B cell (primary cell): ENCODE data around the gene PGM2. TPM values are rescaled to one million over a fixed set of nuclear protein-coding genes. Genes with fewer than 3 reads are reported as not detected.

Source experiments
- ATAC-seq: fragments of 200-7000 bp; cut with Tn5 transposase; one replicate; pipeline ENCODE4 v1.10.0; 2021; ENCODE audit warnings: low read depth, mild to moderate bottlenecking, moderate number of reproducible peaks, moderate library complexity
- CTCF ChIA-PET: fragments of 350-600 bp; sonication (Branson Sonifier 250); formaldehyde crosslinking; loops from one replicate; lab custom pipeline; 2021; ENCODE audit warnings: antibody characterized with exemption, inconsistent platforms; lab: Charles Lee
- POLR2A ChIA-PET: fragments of 350-600 bp; sonication (Branson Sonifier 250); formaldehyde crosslinking; loops from one replicate; lab custom pipeline; 2021; ENCODE audit warnings: antibody characterized with exemption; lab: Charles Lee
- DNase-seq: peaks from one replicate; pipeline ENCODE4 v3.0.0; 2013
- H2AFZ ChIP-seq: 2 replicates; pipeline ENCODE4 v1.6.1; 2012; ENCODE audit warnings: mild to moderate bottlenecking, low read depth, low read length; ENCODE audit not compliant: insufficient read depth, poor library complexity, severe bottlenecking
- H3K27ac ChIP-seq, 2 donors: 1 replicate in 1 of 2; 2 replicates in 1 of 2; pipeline ENCODE4 v1.5.1; 2012 to 2013; ENCODE audit warnings: low read length in 2 of 2, mild to moderate bottlenecking in 2 of 2, moderate library complexity in 1 of 2
- H3K27me3 ChIP-seq, 4 experiments: fragments of 200-600 bp in 1 of 4; sonication (generic) in 1 of 4; replicated peaks in 1 of 4; 1 replicate in 2 of 4; 2 replicates in 2 of 4; pipeline versions ENCODE4 v1.6.1 to v1.7.0; 2013 to 2016; ENCODE audit warnings: low read length in 3 of 4, mild to moderate bottlenecking in 2 of 4, mixed read lengths in 1 of 4, moderate library complexity in 1 of 4; ENCODE audit not compliant: insufficient read depth in 4 of 4, control insufficient read depth in 3 of 4; ENCODE audit errors: control extremely low read depth in 1 of 4
- H3K36me3 ChIP-seq, 2 experiments: replicated peaks in 1 of 2; 1 replicate in 1 of 2; 2 replicates in 1 of 2; pipeline versions ENCODE4 v1.6.1 to v1.7.1; 2013; ENCODE audit warnings: low read length in 1 of 2; ENCODE audit not compliant: insufficient read depth in 2 of 2, control insufficient read depth in 1 of 2; ENCODE audit errors: control extremely low read depth in 1 of 2, extremely low read depth in 1 of 2
- H3K4me1 ChIP-seq, 2 donors: fragments of 200-600 bp in 1 of 2; sonication (generic) in 1 of 2; 1 replicate in 1 of 2; 2 replicates in 1 of 2; pipeline versions ENCODE4 v1.5.1 to v1.6.1; 2013 to 2017; ENCODE audit warnings: low read length in 2 of 2; ENCODE audit not compliant: control insufficient read depth in 2 of 2, insufficient read depth in 2 of 2
- H3K4me2 ChIP-seq: replicated peaks from 2 replicates; pipeline ENCODE3; 2012; ENCODE audit warnings: mild to moderate bottlenecking, low read depth, low read length; ENCODE audit not compliant: poor library complexity, severe bottlenecking
- H3K4me3 ChIP-seq, 5 experiments: fragments of 200-600 bp in 1 of 5; sonication (generic) in 1 of 5; 1 replicate in 3 of 5; 2 replicates in 2 of 5; pipeline versions ENCODE4 v1.5.1 to v1.7.0; 2011 to 2016; ENCODE audit warnings: low read length in 4 of 5, mild to moderate bottlenecking in 4 of 5, low read depth in 2 of 5, control low read depth in 1 of 5, moderate library complexity in 1 of 5; ENCODE audit not compliant: insufficient read depth in 1 of 5; ENCODE audit errors: control extremely low read depth in 1 of 5, extremely low read depth in 1 of 5
- H3K79me2 ChIP-seq: fragments of 200-600 bp; sonication (generic); one replicate; pipeline ENCODE4 v1.6.0; 2016; ENCODE audit warnings: low read length; ENCODE audit not compliant: control insufficient read depth, insufficient read depth
- H3K9ac ChIP-seq: fragments of 200-600 bp; sonication (generic); 2 replicates; pipeline ENCODE4 v1.6.1; 2017; ENCODE audit warnings: mild to moderate bottlenecking, low read length, moderate library complexity
- H3K9me3 ChIP-seq, 3 donors: one replicate each; pipeline versions ENCODE4 v1.6.1 to v1.7.1; 2013; ENCODE audit warnings: low read length in 2 of 3; ENCODE audit not compliant: control insufficient read depth in 2 of 3, insufficient read depth in 1 of 3; ENCODE audit errors: control extremely low read depth in 1 of 3
- H4K20me1 ChIP-seq: 2 replicates; pipeline ENCODE4 v1.6.0; 2012; ENCODE audit warnings: mild to moderate bottlenecking, low read length; ENCODE audit not compliant: insufficient read depth, control insufficient read depth, poor library complexity, severe bottlenecking
- H3K27ac Mint-ChIP-seq: one replicate; pipeline ENCODE4 v1.8.0; 2021; ENCODE audit warnings: mixed read lengths
- H3K27me3 Mint-ChIP-seq: one replicate; pipeline ENCODE4 v1.8.0; 2021; ENCODE audit warnings: mixed read lengths
- H3K4me1 Mint-ChIP-seq: one replicate; pipeline ENCODE4 v1.8.0; 2021; ENCODE audit warnings: mixed read lengths
- H3K4me3 Mint-ChIP-seq: one replicate; pipeline ENCODE4 v1.8.0; 2021; ENCODE audit warnings: mixed read lengths
- H3K9me3 Mint-ChIP-seq: one replicate; pipeline ENCODE4 v1.8.0; 2022; ENCODE audit warnings: mixed read lengths; ENCODE audit not compliant: insufficient read depth
- CTCF ChIP-seq: fragments of 200-600 bp; IDR thresholded peaks from one replicate; pipeline ENCODE4 v1.8.0; 2022; ENCODE audit warnings: antibody characterized with exemption, mild to moderate bottlenecking
- EZH2 ChIP-seq: IDR thresholded peaks from 2 replicates; pipeline ENCODE4 v1.6.1; 2012; ENCODE audit warnings: borderline replicate concordance, low read depth, mild to moderate bottlenecking, moderate library complexity, low read length; ENCODE audit not compliant: insufficient read depth, poor library complexity, severe bottlenecking
- WGBS: methylation state at CpG from one replicate; pipeline ENCODE4 v1.1.5; 2013; ENCODE audit warnings: missing lambda C conversion rate; ENCODE audit not compliant: insufficient coverage; 5-methylcytosine and 5-hydroxymethylcytosine counted together
- intact Hi-C: fragments of 100-400 bp; cut with micrococcal nuclease; formaldehyde crosslinking; loops from one replicate; pipeline ENCODE4 v1.10.0; 2022
- polyA plus RNA-seq: library from polyadenylated mRNA; depleted of rRNA; stranded (reverse); fragments of >200 nt; gene quantifications from 2 replicates; pipeline ENCODE4 v1.2.3, GENCODE V29; 2012
- total RNA-seq, 2 donors: library from RNA; stranded (reverse); fragments of 120-200 nt in 1 of 2; gene quantifications; 1 replicate in 1 of 2; 2 replicates in 1 of 2; pipeline versions ENCODE4 v1.2.3 to v1.2.4, GENCODE V29; 2013 to 2022

Gene PGM2
- total and polyA plus RNA-seq, 2 donors (not counting 1 experiment from before 2014, with no cell fraction given): 5.3 to 20.9 TPM

GRCh38 chr4:37891260-37892159 lies 65.0 kb downstream of the PGM2 start:
- Histone ChIP-seq H3K4me2 (peak overlapping the region; percentile 93), H3K27ac (peak overlapping the region; percentile 92 to 95), H3K9me3 (no peaks in the 10 kb centered on the region), H4K20me1 (peaks cover 18% of the 10 kb centered on the region), H3K4me1 (peaks cover 49 to 50% of the 10 kb centered on the region in 2 donors), H3K27me3 (no peaks in the 10 kb centered on the region), H3K36me3 (peaks cover 0 to 3% of the 10 kb centered on the region in 2 experiments), H3K9ac (peak overlapping the region; percentile 79), H3K4me3 (peak overlapping the region; percentile 72 to 96 (median 72)), H2AFZ (peak overlapping the region; percentile 73), H3K79me2 (peaks cover 42% of the 10 kb centered on the region)
- H3K9me3 Mint-ChIP-seq: no peaks in the 10 kb centered on the region
- H3K27me3 Mint-ChIP-seq: no peaks in the 10 kb centered on the region
- WGBS: under 1% methylated on average over 39 of the region's 49 CpGs
- peak overlapping the region; percentile 98 for H3K27ac Mint-ChIP-seq
- no peak for TF ChIP-seq EZH2
- DNase-seq: peak; percentile 85
- ATAC-seq: peak; percentile 52
- peaks cover 62% of the 10 kb centered on the region for H3K4me1 Mint-ChIP-seq
- CTCF ChIA-PET: interaction anchor here (1.1 to 4.0 kb wide), 5 partner anchors 41 to 144 kb away, joined by 3 to 23 read pairs (median 8); no protein-coding TSS in a partner anchor
- POLR2A ChIA-PET: interaction anchor here (0.6 to 3.0 kb wide), 11 partner anchors 15 to 427 kb away, joined by 3 to 20 read pairs (median 4); partner anchors contain the start of gene PGM2
- peak overlapping the region; percentile 91 for H3K4me3 Mint-ChIP-seq
- intact Hi-C loops: loop anchor here (1.0 to 5.0 kb wide), 5 partner anchors 65 to 771 kb away; partner anchors contain the start of genes KLF3, PGM2 and RELL1

- WGBS: 29% methylated on average over 2 of the region's 5 CpGs
- peak overlapping the region in 4 of 5 experiments; percentile 72 to 91 (median 72) for H3K4me3 ChIP-seq
- peak overlapping the region; percentile 98 for H3K27ac Mint-ChIP-seq
- ChIA-PET POLR2A (interaction anchor here (3.0 kb wide), 1 partner anchor 66 kb away, joined by 20 read pairs; the partner anchor contains the start of gene PGM2), CTCF (interaction anchor here (1.1 to 4.0 kb wide), 5 partner anchors 42 to 143 kb away, joined by 3 to 23 read pairs (median 8); no protein-coding TSS in a partner anchor)
- H3K79me2 ChIP-seq: peaks cover 53% of the 10 kb centered on the region
- peak overlapping the region; percentile 93 for H3K4me2 ChIP-seq
- H3K27me3 Mint-ChIP-seq: no peaks in the 10 kb centered on the region
- H3K9ac ChIP-seq: peak overlapping the region; percentile 79
- H3K4me1 Mint-ChIP-seq: peaks cover 71% of the 10 kb centered on the region
- H3K27me3 ChIP-seq: no peaks in the 10 kb centered on the region
- H3K9me3 ChIP-seq: no peaks in the 10 kb centered on the region
- no peaks in the 10 kb centered on the region for H3K9me3 Mint-ChIP-seq
- no peak for TF ChIP-seq CTCF
- peaks cover 51 to 58% of the 10 kb centered on the region in 2 donors for H3K4me1 ChIP-seq
- peak overlapping the region; percentile 92 to 95 for H3K27ac ChIP-seq
- peak overlapping the region; percentile 47 for H2AFZ ChIP-seq
- H3K36me3 ChIP-seq: peaks cover 0 to 3% of the 10 kb centered on the region in 2 experiments
- peak; percentile 61 for ATAC-seq
- intact Hi-C loops: loop anchor here (1.0 to 5.0 kb wide), 5 partner anchors 66 to 770 kb away; partner anchors contain the start of genes KLF3, PGM2 and RELL1
- DNase-seq: peak; percentile 83
- peaks cover 27% of the 10 kb centered on the region for H4K20me1 ChIP-seq
- peak overlapping the region; percentile 91 for H3K4me3 Mint-ChIP-seq
Measured at GRCh38 chr4:37892641-37893040, 66.2 kb downstream of the PGM2 start.
